ENCODE data around the gene NAGK.

Gene NAGK

DNA sequence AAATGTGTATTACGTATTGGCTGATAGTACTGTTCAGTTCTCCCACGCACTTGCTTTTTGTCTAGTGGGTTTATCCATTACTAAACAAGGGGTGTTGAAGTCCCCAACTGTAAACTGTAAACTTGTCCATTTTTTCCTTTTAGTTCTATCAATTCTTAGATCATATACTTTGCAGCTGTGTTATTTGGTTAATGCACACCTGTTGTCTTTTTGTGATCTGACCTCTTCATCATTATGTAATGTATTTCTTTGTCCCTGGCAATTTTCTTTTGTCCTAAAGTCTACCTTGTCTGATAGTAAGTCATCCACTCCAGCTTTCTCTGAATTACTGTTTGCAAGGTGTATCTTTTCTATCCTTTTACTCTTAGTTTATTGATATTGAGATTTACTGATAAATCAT is 39.6 kb downstream of the NAGK start:
- DNase-seq (ENCODE audit: low read depth in 2 of 2), result no peak

DNA sequence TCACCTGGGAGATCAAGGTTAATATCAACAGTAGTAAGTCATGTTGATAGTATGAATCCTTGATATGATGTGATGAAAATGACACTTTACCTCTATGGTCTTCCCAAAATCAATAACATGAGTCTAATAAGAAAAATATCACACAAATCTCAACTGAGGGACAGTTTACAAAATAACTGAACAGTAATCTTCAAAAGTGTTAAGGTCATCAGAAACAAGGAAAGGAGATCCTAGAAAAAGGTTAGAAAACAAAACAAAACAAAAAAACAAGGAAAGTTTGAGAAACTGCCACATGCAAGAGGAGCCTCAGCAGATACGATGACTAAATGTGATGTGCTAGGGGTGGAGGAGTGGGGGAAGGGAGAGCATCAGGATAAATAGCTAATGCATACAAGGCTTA is 45.4 kb downstream of the NAGK start:
- DNase-seq (ENCODE audit: low read depth in 2 of 2), result no peak

DNA sequence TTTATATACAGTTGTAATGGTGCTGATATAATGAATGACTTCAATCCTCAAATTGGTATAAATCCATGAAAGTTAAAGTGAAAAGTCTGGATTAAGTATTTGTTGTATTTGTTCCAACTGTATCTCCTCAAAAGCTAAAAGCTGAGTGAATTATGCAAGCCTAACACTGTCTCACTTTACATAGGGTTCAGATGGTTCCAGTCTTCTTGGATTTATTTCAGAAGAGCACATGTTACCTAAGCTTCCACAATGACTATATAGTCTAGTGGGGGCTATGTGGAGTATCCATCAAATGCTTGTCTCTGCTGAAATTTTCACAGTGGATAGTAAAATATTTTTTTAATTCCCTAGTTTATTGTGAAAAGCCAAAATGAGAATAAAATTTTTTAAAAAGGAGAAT is 48.6 kb downstream of the NAGK start:
- no peak for DNase-seq (ENCODE audit: low read depth in 2 of 2)

DNA sequence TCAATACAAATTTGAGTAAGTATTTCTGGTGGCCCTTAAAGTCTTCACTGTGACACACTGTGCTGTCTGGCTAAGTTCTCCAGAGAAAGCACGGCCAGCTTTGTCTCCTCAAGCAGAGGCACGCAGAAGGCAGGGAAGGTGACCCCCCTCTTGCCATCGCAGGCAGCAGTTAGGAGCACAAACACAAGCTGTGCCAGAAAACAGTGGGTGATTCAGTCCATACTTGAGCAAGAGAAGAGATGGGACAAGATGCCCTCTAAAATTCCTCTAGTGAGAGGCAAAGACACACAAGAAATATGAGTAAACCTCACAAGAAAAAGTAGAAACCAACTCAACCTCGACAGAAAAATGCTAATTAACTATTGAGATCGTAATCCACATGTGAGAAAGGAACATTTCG is 51.7 kb downstream of the NAGK start:
- no peak for DNase-seq (ENCODE audit: low read depth in 2 of 2)

DNA sequence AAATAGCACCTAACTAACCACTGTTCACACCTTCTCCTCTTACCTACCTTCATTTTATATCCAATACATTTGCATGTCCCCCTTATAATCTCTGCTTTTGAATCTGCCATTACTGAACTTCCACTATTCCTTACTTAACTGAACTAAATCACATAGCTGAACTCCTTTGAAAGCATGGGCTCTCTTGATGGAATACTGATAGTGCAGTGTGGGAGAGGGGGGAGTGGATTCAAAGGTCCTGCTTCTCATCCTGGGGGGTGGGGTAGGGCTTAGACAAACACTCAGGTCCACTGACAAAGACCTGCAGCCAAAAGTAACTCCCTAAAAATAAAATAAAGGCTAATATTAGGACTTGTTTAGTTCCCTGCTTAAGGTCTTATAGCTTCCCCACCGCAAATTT is 53.0 kb downstream of the NAGK start:
- no peak for DNase-seq (ENCODE audit: low read depth in 2 of 2)

DNA sequence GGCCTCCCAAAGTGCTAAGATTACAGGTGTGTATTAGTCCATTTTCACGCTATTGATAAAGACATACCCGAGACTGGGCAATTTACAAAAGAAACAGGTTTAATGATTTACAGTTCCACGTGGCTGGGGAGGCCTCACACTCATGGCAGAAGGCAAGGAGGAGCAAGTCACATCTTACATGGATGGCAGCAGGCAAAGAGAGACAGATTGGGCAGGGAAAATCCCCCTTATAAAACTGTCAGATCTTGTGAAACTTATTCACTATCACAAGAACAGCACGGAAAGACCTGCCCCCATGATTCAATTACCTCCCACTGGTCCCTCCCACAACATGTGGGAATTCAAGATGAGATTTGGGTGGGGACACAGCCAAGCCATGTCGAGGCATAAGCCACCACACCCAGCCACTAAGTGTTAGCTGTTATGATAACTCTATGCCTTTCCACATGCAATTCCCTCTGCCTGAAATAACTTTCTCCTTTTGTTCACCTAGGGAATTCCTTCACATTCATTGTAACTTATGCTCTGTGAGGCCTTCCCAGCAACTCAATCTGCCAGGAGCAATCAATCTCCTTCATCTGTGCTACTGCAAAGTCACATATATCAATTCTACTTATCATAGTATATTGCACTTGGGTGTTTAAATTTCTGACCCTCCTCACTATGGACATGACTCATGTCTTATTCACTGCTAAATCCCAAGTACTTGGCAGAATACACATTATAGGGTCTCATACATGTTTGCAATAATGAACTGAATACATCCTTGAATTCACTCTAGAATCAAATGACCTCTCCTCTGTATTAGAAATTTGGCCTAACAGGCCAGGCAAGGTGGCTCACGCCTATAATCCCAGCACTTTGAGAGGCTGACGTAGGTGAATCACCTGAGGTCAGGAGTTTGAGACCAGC is 54.2 kb downstream of the NAGK start:
- no peak for DNase-seq (ENCODE audit: low read depth in 2 of 2)

DNA sequence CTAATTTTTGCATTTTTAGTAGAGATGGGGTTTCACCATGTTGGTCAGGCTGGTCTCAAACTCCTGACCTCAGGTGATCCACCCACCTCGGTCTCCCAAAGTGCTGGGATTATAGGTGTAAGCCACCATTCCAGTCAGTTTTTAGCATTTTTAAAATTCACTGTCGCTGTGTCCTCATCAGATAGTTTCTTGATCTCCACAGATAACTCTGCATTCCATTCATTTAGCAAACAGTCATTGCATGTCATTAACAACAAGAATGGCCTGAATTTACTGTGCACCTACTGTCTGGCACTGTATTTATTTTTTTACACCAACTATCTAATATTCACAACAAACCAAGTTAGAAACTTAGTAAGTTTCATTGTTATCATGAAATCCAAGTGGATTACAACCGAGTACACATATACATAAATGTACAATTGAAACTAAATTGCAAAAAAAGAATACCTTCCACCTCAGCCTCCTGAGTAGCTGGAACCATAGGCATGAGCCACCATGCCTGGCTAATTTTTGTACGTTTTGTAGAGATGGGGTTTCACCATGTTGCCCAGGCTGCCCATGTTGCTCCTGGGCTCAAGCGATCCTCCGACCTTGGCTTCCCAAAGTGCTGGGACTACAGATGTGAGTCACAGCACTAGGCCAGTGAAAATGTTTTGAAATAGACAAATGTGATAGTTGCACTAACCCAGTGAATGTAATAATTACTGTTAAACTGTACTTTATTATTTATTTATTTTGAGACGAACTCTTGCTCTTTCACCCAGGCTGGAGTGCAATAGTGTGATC is 57.3 kb downstream of the NAGK start:
- DNase-seq (ENCODE audit: low read depth in 2 of 2), result no peak

DNA sequence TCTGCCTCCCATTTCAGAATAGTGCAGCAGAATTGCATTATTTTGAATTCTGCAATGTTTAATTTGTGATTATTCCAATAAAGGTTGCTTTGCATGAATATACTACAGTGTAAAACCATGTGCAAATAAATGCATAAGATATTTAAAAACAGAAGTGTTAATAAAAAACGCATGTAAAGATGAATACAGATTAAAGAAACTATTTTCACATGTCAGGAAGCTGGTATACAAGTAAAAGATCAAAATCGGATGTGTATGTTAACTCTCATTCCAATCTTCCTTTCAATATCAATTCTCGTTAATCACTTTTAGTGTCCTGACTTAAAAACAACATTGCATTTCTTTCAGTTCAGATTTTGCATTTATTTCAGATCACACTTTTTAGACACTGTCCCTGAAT is 58.5 kb downstream of the NAGK start:
- DNase-seq (ENCODE audit: low read depth in 2 of 2), result no peak

All from stimulated activated CD4-positive, alpha-beta T cell treated with anti-CD3 and anti-CD28 coated beads, Interleukin-15, amount 100 ng/mL, for 48 hours (primary cell).